Stimulated activated CD8-positive, alpha-beta memory T cell treated with anti-CD3 and anti-CD28 coated beads, Interleukin-4, amount 100 ng/mL, for 4 hours (primary cell): ENCODE results near the gene MBIP.

Experiments
- DNase-seq, 2 donors: peaks; one replicate each; pipeline ENCODE4 v3.0.0-alpha.2; 2020; ENCODE audit warnings: low read depth in 2 of 2, low spot score in 1 of 2

Gene MBIP

DNA sequence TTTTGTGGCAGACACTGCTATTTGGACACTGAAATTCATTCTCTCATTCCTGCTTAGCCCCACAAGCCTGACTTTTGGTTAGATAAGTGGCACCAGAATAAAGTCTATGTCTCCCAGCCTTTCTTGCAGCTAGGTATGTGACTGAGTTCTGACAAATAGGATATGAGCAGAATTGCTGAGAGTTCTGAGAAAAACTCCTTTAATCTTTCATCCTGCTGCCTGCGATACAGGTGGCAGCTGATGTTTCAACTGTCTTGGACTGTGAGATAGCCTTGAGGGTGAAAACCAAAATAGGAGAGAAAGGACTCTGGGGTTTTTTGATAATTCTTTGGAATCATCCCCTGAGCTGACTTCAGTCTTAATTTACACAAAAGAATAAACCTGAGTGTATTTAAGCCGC lies 55.8 kb downstream of the MBIP start:
- no peak for DNase-seq

DNA sequence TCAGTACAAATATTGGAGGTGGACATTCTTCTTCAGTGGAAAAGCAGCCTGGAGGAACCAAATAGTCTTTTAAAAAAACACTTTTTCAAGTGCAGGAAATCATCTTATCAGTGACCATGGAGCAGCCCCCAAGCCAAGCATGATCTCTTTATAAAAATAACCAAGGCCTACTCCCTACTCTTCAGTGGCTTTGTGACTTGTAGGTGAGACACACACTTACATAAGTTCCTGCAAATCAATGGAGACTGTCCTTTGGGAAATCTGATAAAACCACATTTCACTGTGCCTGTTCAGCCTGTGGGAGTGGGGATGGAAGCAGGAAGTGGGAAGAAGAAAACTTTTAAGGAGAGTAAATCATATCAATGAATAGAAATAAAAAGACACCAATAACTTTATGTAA lies 56.3 kb downstream of the MBIP start:
- no peak for DNase-seq

DNA sequence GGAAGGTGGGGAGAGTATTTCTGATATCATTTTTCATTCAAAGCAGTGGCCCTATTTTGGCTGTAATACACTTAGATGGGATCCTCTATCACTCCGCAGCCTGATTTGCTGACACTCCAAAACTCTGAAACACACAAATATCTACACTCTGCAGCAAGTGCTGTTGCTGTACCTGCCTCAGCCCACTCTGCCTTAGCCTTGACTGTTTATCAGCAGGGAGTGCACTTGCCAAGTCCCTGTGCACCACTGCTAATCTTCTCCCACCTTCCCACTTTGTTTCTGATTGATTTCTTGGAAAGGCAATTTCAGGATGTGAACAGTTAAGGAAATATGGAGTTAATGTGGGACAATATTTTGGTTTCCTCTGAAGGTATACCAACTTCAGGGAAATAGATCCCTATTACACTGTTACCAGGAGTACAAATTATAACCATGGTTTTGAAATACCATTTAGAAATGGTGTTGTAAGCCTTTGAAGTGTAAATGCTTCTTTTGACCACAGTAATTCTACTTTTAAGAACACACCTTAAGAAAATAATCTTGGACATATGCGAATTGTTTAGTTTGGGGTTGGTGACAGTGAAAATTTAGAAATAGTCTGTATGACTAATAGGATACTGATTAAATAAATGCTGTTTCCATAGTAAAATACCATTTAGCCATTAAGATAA lies 59.3 kb downstream of the MBIP start:
- no peak for DNase-seq

DNA sequence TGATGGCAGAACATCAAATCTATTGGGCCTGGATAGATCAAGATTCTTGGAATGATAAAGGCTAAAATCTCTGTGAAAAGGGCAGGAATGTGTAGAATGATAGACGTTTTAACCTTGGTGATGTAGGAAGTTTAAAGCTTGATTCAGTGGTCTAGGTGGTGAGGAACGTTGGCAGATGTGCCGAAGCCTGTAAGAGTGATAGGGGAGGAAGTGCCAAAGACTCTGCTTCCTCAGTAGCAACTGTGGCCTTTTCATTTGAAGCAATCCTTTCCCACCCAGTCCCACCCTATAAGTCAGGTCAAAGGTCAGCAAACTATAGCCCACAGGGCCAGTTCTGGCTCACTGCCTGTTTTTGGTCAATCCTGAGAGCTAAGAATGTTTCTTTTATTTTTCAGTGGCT lies 62.2 kb downstream of the MBIP start:
- no peak for DNase-seq

DNA sequence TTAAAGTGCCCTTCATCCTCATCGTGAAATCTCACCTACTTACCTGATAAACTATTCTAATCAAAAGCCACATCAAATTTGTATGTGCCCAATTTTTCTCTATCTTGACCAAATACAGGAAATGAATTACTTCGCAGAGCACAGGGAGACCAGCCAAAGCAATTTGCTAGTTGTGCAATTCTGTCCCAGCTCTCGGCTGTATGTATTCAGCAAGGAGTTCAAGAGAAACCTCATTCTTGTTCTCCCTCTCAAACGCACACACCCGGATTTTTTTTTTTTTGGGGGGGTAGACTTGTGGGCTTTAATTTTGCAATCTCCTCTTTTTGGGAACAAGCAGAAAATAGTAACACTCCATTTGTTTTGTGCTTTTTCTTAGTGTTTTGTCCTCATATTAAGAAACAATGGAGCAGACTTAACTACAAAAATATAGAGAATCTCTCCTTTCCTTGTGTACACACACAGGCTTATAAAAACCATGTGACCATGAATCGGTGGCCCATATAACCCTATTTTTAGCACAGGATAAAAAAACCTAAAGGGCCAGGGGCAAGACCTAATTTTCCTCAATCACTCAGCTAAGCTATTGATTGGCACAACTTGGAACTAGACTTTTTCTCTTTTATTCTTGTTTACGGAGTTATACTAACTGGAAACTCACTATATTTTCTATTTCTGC lies 64.2 kb downstream of the MBIP start:
- DNase-seq: no peak

DNA sequence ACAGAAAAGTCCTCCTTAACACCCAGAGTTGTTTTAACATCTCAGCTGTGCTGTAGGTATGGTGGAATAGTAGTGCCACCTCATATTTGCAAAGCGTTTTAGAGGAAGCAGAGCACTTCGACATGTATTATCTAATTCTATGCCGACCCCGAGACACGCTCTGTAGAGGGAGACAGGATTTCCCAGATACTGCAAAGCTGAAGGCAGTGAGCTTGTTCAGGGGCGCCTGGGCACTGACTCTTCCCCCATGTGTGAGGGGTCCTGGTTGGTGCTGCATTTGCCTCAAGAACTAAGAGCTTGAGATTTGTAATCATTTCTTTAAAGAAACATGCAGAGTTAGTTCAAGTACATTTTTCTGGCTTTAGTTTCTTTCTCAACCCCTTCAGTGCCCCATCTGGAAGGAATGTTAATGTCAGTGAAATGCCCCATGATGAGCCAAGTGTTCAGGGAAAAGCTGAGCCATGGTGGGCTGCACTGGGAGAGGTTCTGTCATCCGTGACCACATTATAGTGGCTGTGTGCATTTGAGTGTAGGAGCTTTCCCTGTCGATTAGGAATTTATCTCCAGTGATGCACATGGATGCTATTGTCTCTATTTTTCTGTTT lies 66.3 kb downstream of the MBIP start:
- no peak for DNase-seq
